ENCODE measurements around the gene PROCA1. TPM values are rescaled to one million over a fixed set of nuclear protein-coding genes. Genes with fewer than 3 reads are reported as not detected.

Gene PROCA1
- total RNA-seq = 0.26 and 0.64 TPM in 2 replicates

- no peaks in the 10 kb centered on the region for H3K27me3 ChIP-seq (ENCODE audit: control insufficient read depth, insufficient read depth, low read length)
- FAIRE-seq (no peak), DNase-seq (ENCODE audit: low read depth) (no peak)
- peaks cover 10% of the 10 kb centered on the region for H3K36me3 ChIP-seq (ENCODE audit: control insufficient read depth, insufficient read depth, low read length)
- peak within 1 kb of the TSS; percentile 70 for H3K4me3 ChIP-seq (ENCODE audit: low read depth, low read length)
- TF ChIP-seq, protein P1, sequence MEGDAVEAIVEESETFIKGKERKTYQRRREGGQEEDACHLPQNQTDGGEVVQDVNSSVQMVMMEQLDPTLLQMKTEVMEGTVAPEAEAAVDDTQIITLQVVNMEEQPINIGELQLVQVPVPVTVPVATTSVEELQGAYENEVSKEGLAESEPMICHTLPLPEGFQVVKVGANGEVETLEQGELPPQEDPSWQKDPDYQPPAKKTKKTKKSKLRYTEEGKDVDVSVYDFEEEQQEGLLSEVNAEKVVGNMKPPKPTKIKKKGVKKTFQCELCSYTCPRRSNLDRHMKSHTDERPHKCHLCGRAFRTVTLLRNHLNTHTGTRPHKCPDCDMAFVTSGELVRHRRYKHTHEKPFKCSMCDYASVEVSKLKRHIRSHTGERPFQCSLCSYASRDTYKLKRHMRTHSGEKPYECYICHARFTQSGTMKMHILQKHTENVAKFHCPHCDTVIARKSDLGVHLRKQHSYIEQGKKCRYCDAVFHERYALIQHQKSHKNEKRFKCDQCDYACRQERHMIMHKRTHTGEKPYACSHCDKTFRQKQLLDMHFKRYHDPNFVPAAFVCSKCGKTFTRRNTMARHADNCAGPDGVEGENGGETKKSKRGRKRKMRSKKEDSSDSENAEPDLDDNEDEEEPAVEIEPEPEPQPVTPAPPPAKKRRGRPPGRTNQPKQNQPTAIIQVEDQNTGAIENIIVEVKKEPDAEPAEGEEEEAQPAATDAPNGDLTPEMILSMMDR (IDR thresholded peaks at IDR 0.05; ENCODE audit: insufficient read depth, low read length, severe bottlenecking) = no peak
These were observed at the start of gene PROCA1 for GRCh38 chr17:28711723-28712031. Gene PROCA1 (minus strand): TSS chr17:28711888. CDS start chr17:28711660, 228 bp downstream.

DNA sequence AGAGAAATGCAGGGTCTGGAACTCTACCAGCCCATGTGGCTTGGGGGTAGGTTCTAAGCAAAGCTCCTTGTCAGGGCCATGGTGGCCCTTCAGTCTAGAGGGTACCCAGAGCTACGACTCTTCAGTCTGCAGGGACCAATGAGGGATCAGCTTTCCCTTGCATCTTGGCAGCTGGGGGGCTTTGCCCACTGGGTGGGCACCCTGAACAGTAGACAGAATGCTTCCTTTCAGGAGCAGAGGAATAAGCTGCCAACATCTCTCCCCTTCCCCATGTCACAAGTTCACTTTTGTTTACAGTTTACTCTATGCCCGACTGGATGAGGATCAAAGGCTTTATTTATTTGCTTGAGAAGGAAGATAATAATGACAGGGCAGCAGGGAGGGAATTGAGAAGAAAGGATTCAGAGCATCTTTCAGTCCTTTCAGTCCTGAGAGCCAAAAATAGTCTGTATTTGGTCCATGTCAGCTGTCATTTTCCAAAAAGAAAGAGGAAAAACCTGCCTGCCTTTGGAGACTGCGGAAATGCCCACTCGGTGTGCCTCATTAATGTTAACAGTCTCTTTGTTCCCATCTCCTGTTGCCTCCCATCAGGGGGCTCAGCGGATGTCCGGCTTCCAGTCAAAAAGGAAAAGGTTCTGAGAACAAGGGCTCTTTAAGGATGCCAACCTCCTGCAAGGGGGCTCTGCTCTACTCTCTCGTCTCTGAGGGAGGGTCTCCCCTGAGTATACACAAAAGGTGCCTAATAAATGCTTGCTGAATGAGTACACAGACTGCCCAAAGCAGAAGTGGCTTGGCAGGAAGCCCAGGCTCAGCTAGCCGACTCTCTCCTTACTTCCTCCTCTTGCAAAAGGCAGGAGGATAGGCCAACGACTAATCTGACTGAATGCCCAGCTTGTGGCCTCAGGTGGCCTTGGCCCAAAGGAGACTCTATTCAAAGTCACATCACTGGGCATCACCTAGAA is 49.2 kb upstream of the PROCA1 start:
- peak; percentile 56 for DNase-seq (ENCODE audit: low read depth)
- Histone ChIP-seq H3K27me3 (ENCODE audit: control insufficient read depth, insufficient read depth, low read length) (no peaks in the 10 kb centered on the region), H3K36me3 (ENCODE audit: control insufficient read depth, insufficient read depth, low read length) (peaks cover 26% of the 10 kb centered on the region), H3K4me3 (ENCODE audit: low read depth, low read length) (no peak overlapping the region)
- TF ChIP-seq, protein P1 (IDR thresholded peaks at IDR 0.05; ENCODE audit: insufficient read depth, low read length, severe bottlenecking) = no peak
- FAIRE-seq = no peak

DNA sequence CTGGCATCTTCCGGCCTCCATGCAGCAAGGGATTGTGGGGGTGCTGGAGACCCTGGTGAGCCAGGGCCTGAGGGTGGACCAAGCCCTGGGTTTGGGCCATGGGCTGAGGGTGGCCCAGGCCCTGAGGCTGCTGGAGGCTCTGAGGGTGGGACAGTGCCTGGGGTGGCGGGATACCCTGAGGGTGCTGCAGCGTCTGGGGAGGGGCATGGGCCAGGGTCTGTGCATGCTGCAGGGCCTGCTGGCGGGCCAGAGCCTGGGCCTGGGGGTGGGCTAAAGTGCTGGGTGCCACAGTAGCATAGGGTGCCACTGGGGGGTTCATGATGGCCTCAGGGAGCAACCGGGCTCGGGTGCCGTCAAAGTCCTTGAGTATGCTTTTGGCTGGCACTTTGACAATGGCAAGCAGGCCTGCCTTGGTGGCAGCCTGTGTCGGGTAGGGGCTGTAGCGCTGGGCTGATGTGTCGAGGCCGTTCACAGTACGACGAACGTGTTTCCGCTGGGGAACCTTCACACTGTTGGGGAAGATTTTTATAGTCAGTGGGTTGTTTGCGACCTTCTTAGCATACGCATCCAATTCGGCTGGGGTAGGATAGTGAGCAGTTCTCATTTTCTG is 47.7 kb upstream of the PROCA1 start:
- no peak overlapping the region for H3K4me3 ChIP-seq (ENCODE audit: low read depth, low read length)
- peaks cover 22% of the 10 kb centered on the region for H3K36me3 ChIP-seq (ENCODE audit: control insufficient read depth, insufficient read depth, low read length)
- FAIRE-seq = no peak
- DNase-seq (ENCODE audit: low read depth) = no peak
- no peaks in the 10 kb centered on the region for H3K27me3 ChIP-seq (ENCODE audit: control insufficient read depth, insufficient read depth, low read length)
- TF ChIP-seq, protein P1 (IDR thresholded peaks at IDR 0.05; ENCODE audit: insufficient read depth, low read length, severe bottlenecking) = no peak

DNA sequence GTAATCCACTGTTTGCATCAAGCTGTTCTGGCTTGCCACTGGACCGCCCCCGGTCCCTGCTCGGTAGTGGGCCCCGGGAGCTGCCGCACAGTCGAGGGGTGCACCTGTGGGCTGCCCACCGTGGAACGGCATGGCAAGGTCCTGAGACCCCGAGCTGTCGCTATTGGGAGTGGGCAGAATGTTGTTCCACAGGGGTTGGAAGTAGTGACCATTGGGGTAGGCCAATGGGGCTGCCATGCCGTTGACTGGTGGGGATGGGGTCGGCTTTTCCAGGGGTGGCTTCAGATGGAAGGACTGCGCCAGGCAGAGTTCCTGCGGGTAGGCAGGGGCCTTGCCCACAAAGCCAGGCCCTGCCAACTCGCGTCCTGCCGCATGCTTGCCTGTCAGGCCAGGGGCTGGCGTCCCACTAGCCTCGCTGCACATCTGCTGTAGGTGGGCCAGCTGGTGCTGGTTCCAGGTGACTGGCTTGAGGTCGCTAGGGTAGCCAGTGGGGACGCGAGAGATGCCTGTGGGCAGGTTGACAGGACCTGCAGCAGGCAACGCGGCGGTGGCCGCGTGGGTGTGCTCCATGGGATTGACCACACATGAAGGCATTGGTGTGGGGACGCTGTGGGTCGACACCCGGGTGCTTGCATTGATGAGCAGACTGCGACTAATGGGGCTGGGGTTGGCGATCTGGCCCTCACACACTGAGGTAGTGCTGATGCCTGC is 46.9 kb upstream of the PROCA1 start:
- FAIRE-seq = no peak
- TF ChIP-seq, protein P1 (IDR thresholded peaks at IDR 0.05; ENCODE audit: insufficient read depth, low read length, severe bottlenecking) = no peak
- peaks cover 22% of the 10 kb centered on the region for H3K36me3 ChIP-seq (ENCODE audit: control insufficient read depth, insufficient read depth, low read length)

DNA sequence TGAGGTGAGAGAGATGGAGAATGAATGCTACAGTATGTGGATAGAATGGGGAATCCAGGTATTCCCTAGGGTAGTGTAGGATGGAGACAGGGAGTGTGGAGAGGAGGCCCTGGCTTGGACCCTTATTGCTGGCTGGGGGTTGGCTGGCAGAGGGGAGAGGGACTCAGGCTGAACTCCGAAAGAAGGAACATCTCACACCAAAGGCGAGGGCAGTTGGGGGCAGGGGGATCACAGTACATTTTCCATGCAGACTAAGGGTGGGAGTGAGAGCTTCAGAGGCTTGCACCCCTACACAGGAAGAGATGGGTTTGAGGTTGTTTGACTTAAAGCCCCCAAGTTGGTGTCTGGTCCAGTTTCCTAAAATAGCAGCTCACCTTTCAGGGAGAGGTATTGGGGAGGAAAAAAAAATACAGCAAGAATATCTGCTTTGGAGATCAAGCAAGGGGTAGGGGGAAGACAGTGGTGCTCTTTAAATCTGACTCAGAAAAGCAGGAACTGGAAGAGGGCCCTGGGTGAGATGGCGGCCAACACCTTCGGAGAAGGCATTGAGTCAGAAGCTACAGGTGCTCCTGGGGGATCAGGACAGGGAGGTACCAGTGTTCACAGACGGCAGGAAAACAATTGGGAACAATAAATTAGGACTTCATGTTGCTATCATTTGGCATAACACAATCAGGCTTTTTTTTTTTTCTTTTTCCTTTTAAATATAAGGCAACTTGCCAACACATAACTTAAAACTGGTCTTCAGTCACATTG is 44.5 kb upstream of the PROCA1 start:
- no peak for FAIRE-seq
- no peaks in the 10 kb centered on the region for H3K27me3 ChIP-seq (ENCODE audit: control insufficient read depth, insufficient read depth, low read length)
- DNase-seq (ENCODE audit: low read depth) = no peak
- H3K4me3 ChIP-seq (ENCODE audit: low read depth, low read length) = no peak overlapping the region
- TF ChIP-seq, protein P1 (IDR thresholded peaks at IDR 0.05; ENCODE audit: insufficient read depth, low read length, severe bottlenecking) = no peak
- peaks cover 17% of the 10 kb centered on the region for H3K36me3 ChIP-seq (ENCODE audit: control insufficient read depth, insufficient read depth, low read length)

More for the DNA sequence above, 46.9 kb upstream of the PROCA1 start:
- DNase-seq (ENCODE audit: low read depth) = no peak
- Histone ChIP-seq H3K4me3 (ENCODE audit: low read depth, low read length) (no peak overlapping the region), H3K27me3 (ENCODE audit: control insufficient read depth, insufficient read depth, low read length) (no peaks in the 10 kb centered on the region)

Measured in bronchial epithelial cell (primary cell).